Endothelial cell (in vitro differentiated cells): ENCODE data around the gene LAMA2. TPM values are rescaled to one million over a fixed set of nuclear protein-coding genes. Genes with fewer than 3 reads are reported as not detected.
"Not testable (repeated sequence)": the region's sequence is repeated elsewhere in the genome, so short reads cannot be mapped to it uniquely, and the experiment has no call there.

Source experiments
- DNase-seq: peaks from one replicate; pipeline ENCODE4 v3.0.0; 2021; ENCODE audit warnings: low spot score
- H3K27ac Mint-ChIP-seq: one replicate; pipeline ENCODE4 v1.8.0; 2021; ENCODE audit warnings: mixed read lengths, inconsistent platforms; ENCODE audit not compliant: unreplicated experiment
- H3K27me3 Mint-ChIP-seq: one replicate; pipeline ENCODE4 v1.8.0; 2021; ENCODE audit warnings: mild to moderate bottlenecking, moderate library complexity, mixed read lengths, inconsistent platforms; ENCODE audit not compliant: unreplicated experiment
- H3K36me3 Mint-ChIP-seq: one replicate; pipeline ENCODE4 v1.8.0; 2021; ENCODE audit warnings: mild to moderate bottlenecking, low read depth, mixed read lengths, inconsistent platforms; ENCODE audit not compliant: unreplicated experiment
- H3K4me1 Mint-ChIP-seq: one replicate; pipeline ENCODE4 v1.8.0; 2021; ENCODE audit warnings: mild to moderate bottlenecking, mixed read lengths, inconsistent platforms; ENCODE audit not compliant: unreplicated experiment
- H3K4me3 Mint-ChIP-seq: one replicate; pipeline ENCODE4 v1.8.0; 2021; ENCODE audit warnings: mild to moderate bottlenecking, mixed read lengths, inconsistent platforms; ENCODE audit not compliant: unreplicated experiment
- H3K9me3 Mint-ChIP-seq: one replicate; pipeline ENCODE4 v1.8.0; 2021; ENCODE audit warnings: mixed read lengths, inconsistent platforms; ENCODE audit not compliant: unreplicated experiment
- CTCF ChIP-seq: fragments of 200-600 bp; sonication (generic); IDR thresholded peaks from one replicate; pipeline ENCODE4 v1.5.0; 2021; ENCODE audit warnings: antibody characterized with exemption; ENCODE audit not compliant: unreplicated experiment
- total RNA-seq: library from RNA; stranded (reverse); fragmentation: NEBNext Ultra II Directional; extraction: Animal tissue kit (Norgen Biotek cat#: 25700); gene quantifications from one replicate; pipeline ENCODE4 v1.2.1, GENCODE V29; 2021; ENCODE audit not compliant: unreplicated experiment

LAMA2 gene
- total RNA-seq, 1 donor from 2014 or later = 2.0 TPM

GRCh38 chr6:129084406-129084805, 201.5 kb downstream of the LAMA2 start:
- no peak overlapping the region for H3K27ac Mint-ChIP-seq
- TF ChIP-seq CTCF = no peak

GRCh38 chr6:129088481-129088880, 205.5 kb downstream of the LAMA2 start:
- not testable (repeated sequence) for H3K9me3 Mint-ChIP-seq, H3K4me1 Mint-ChIP-seq, H3K4me3 Mint-ChIP-seq, H3K27me3 Mint-ChIP-seq, DNase-seq, H3K36me3 Mint-ChIP-seq, H3K27ac Mint-ChIP-seq

More at GRCh38 chr6:129084406-129084805, 201.5 kb downstream of the LAMA2 start:
- Mint-ChIP-seq H3K9me3 (peaks cover 4% of the 10 kb centered on the region), H3K4me1 (no peaks in the 10 kb centered on the region), H3K4me3 (no peak overlapping the region), H3K27me3 (no peaks in the 10 kb centered on the region), H3K36me3 (no peaks in the 10 kb centered on the region)
- DNase-seq = no peak

GRCh38 chr6:129089357-129089756, 206.4 kb downstream of the LAMA2 start:
- H3K27me3 Mint-ChIP-seq = no peaks in the 10 kb centered on the region
- H3K9me3 Mint-ChIP-seq = peaks cover 4% of the 10 kb centered on the region
- no peaks in the 10 kb centered on the region for H3K36me3 Mint-ChIP-seq
- no peaks in the 10 kb centered on the region for H3K4me1 Mint-ChIP-seq
- no peak overlapping the region for H3K27ac Mint-ChIP-seq
- no peak for DNase-seq
- no peak for TF ChIP-seq CTCF
- H3K4me3 Mint-ChIP-seq = no peak overlapping the region

- no peak for TF ChIP-seq CTCF
- H3K36me3 Mint-ChIP-seq = no peaks in the 10 kb centered on the region
- H3K27me3 Mint-ChIP-seq = no peaks in the 10 kb centered on the region
- H3K9me3 Mint-ChIP-seq = no peaks in the 10 kb centered on the region
- DNase-seq = no peak
- H3K27ac Mint-ChIP-seq = no peak overlapping the region
- no peak overlapping the region for H3K4me3 Mint-ChIP-seq
- no peaks in the 10 kb centered on the region for H3K4me1 Mint-ChIP-seq
These were observed 211.2 kb downstream of the LAMA2 start for GRCh38 chr6:129094147-129094546.

- Mint-ChIP-seq H3K4me1 (no peaks in the 10 kb centered on the region), H3K36me3 (no peaks in the 10 kb centered on the region), H3K27me3 (no peaks in the 10 kb centered on the region), H3K27ac (no peak overlapping the region), H3K4me3 (no peak overlapping the region), H3K9me3 (no peaks in the 10 kb centered on the region)
- no peak for TF ChIP-seq CTCF
- no peak for DNase-seq
These were observed 213.8 kb downstream of the LAMA2 start for GRCh38 chr6:129096651-129097290.
